GM12873 (cell line): ENCODE measurements around the gene CYTL1.

ENCODE experiments used
- CTCF ChIP-seq: IDR thresholded peaks from 2 replicates; pipeline ENCODE4 v1.5.1; 2012; ENCODE audit warnings: low read depth, mild to moderate bottlenecking, moderate library complexity, low read length, control low read depth; ENCODE audit not compliant: insufficient read depth; ENCODE audit errors: missing control alignments

CYTL1 gene

DNA sequence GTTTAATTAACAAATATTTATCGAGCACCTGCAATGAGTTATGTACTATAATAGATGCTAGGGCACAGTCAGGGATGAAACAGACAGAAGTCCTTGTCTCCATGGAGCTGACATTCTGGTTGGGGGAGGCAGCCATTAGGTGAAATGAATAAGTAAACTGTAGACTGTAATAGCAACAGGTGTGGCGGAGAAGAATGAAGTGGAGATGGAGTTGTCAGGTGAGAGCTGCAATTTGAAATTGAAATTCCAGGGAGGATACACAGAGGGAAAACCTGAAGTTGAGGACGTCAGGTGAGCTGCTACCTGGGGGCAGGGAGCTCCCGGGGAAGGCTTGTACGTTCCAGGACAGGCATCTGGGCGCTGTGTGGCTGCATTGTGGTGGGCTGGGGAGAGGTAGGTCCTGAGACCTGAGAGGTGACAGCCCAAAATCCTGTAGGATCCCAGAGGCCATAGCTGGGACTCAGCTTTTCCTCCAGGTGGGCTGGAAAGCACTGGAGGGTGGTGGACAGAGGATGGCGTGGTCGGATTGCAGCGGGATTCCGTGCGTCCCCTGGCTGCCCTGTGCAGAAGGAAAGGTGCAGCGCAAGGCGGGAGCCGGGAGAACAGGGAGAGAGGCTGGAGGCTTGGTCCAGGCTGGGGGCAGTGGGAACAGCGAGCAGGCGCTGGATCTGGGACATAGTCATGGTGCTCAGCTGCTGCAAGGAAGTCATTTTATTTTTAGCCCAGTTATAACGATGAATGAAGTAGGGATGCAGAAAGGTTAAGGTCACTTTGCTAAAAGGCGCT, 24.8 kb downstream of the CYTL1 start:
- no peak for TF ChIP-seq CTCF

- TF ChIP-seq CTCF, result no peak
Measured at GRCh38 chr4:4992833-4993232, 26.4 kb downstream of the CYTL1 start.

GRCh38 chr4:4991541-4992099, 27.6 kb downstream of the CYTL1 start:
- TF ChIP-seq CTCF, result no peak

- no peak for TF ChIP-seq CTCF
Measured at GRCh38 chr4:4990857-4991540, 28.3 kb downstream of the CYTL1 start.

GRCh38 chr4:4990329-4990728, 28.9 kb downstream of the CYTL1 start:
- no peak for TF ChIP-seq CTCF

DNA sequence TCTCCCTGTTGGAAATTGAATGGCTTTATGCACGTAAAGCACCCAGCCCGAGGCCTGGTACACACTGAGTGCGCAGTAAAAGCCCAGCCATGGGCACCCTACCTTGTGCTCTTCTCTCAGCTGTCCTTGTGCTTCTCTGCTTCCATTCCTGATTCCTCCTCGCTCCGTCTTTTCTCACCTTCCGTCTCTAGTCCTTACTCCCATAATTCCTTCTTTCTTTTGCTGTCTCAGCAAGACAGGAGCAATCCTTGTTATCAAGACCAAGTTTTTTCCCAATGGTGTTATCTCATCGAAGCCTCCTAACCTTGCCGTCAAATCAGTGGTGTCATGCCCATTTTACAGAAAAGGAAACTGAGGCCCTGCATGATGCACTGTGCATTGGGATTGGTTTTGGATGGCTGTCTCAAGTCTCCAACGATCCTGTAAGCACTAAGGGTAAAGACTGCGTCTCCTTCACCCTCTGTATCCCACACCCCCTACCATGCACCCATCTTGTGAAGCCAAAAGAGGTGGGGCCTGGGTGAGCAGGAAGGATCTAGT, 30.1 kb downstream of the CYTL1 start:
- no peak for TF ChIP-seq CTCF

DNA sequence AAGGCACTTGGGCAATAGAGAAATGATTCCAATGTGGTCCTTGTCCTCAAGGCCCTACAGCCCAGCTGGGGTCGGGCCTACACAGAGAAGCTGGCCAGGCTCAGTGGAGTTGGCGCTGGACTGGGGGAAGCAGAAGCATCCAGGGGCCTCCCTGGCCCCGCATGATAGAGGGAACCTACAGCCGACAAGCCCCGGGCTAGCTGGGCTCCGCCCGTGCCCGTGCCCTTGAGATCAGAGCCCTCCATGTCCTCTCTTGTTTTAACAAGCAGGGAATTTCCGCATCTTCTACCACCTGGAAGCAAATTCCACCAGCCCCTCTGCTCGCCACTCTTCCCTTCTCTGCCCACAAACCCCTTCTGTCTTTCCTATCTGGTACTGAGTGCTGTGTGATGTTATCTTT, 31.6 kb downstream of the CYTL1 start:
- TF ChIP-seq CTCF, result no peak
